NCI-H2227 (cell line): Measurements from ENCODE around the gene TAOK2.

Source experiments
- DNase-seq: peaks from one replicate; lab custom pipeline; 2025; ENCODE audit not compliant: unreplicated experiment; lab: John Stamatoyannopoulos, UW

TAOK2 gene

GRCh38 chr16:29962344-29962994 lies 11.2 kb upstream of the TAOK2 start:
- DNase-seq: no peak

- DNase-seq: no peak
These were observed 10.5 kb upstream of the TAOK2 start for GRCh38 chr16:29963021-29963743.

- no peak for DNase-seq
These were observed 5.5 kb upstream of the TAOK2 start for GRCh38 chr16:29968205-29968604.

GRCh38 chr16:29971304-29971703 lies 2.4 kb upstream of the TAOK2 start:
- no peak for DNase-seq

- DNase-seq: no peak
These were observed 1.2 kb upstream of the TAOK2 start for GRCh38 chr16:29972500-29972899.

- DNase-seq: no peak
These were observed 680 bp upstream of the TAOK2 start for GRCh38 chr16:29972992-29973383.

GRCh38 chr16:29974291-29975133 lies 844 bp downstream of the TAOK2 start:
- no peak for DNase-seq

- no peak for DNase-seq
These were observed 1.5 kb downstream of the TAOK2 start for GRCh38 chr16:29975134-29975538.

GRCh38 chr16:29975811-29976511 lies 2.3 kb downstream of the TAOK2 start:
- no peak for DNase-seq

GRCh38 chr16:29977063-29977825 lies 3.6 kb downstream of the TAOK2 start:
- no peak for DNase-seq

- DNase-seq: no peak
These were observed 4.4 kb downstream of the TAOK2 start for GRCh38 chr16:29978081-29978480.

- DNase-seq: no peak
These were observed 5.0 kb downstream of the TAOK2 start for GRCh38 chr16:29978564-29979270.

GRCh38 chr16:29982560-29983419 lies 9.1 kb downstream of the TAOK2 start:
- no peak for DNase-seq

- no peak for DNase-seq
These were observed 9.9 kb downstream of the TAOK2 start for GRCh38 chr16:29983420-29984136.

GRCh38 chr16:29984137-29984763 lies 10.6 kb downstream of the TAOK2 start:
- DNase-seq: no peak

GRCh38 chr16:29984764-29985147 lies 11.1 kb downstream of the TAOK2 start:
- DNase-seq: no peak

- DNase-seq: no peak
These were observed 11.7 kb downstream of the TAOK2 start for GRCh38 chr16:29985271-29985811.

GRCh38 chr16:29986231-29986630 lies 12.6 kb downstream of the TAOK2 start:
- no peak for DNase-seq
